CD4-positive, CD25-positive, alpha-beta regulatory T cell (primary cell): ENCODE results near the gene UNC93B1. TPM values are rescaled to one million over a fixed set of nuclear protein-coding genes. Genes with fewer than 3 reads are reported as not detected.

Experiments used
- ATAC-seq, 2 donors: fragments of 150-1000 bp; cut with Tn5 transposase; one replicate each; pipeline ENCODE4 v1.10.0; 2021; ENCODE audit warnings: low read depth in 2 of 2, moderate number of reproducible peaks in 2 of 2, moderate library complexity in 1 of 2
- DNase-seq, 3 donors: peaks; one replicate each; pipeline versions ENCODE4 v3.0.0 to v3.0.0-alpha.2; 2012 to 2022; ENCODE audit warnings: mixed read lengths in 1 of 3
- H3K27ac ChIP-seq: one replicate; pipeline ENCODE4 v1.7.0; 2013; ENCODE audit warnings: mild to moderate bottlenecking, low read length; ENCODE audit not compliant: insufficient read depth, poor library complexity, severe bottlenecking
- H3K27me3 ChIP-seq: one replicate; pipeline ENCODE4 v1.7.0; 2013; ENCODE audit warnings: low read length; ENCODE audit not compliant: control insufficient read depth, insufficient read depth
- H3K36me3 ChIP-seq: one replicate; pipeline ENCODE4 v1.7.0; 2013; ENCODE audit warnings: mild to moderate bottlenecking, low read length, moderate library complexity; ENCODE audit not compliant: control insufficient read depth, insufficient read depth
- H3K4me1 ChIP-seq: 2 replicates; pipeline ENCODE4 v1.7.0; 2013; ENCODE audit warnings: mild to moderate bottlenecking, low read length; ENCODE audit not compliant: insufficient read depth, control insufficient read depth, poor library complexity, severe bottlenecking
- H3K4me3 ChIP-seq: one replicate; pipeline ENCODE4 v1.7.0; 2013; ENCODE audit warnings: low read depth, mild to moderate bottlenecking, low read length, moderate library complexity
- H3K9me3 ChIP-seq, 2 experiments: 1 replicate in 1 of 2; 2 replicates in 1 of 2; pipeline ENCODE4 v1.7.0; 2013; ENCODE audit warnings: low read length in 2 of 2, mild to moderate bottlenecking in 1 of 2, moderate library complexity in 1 of 2; ENCODE audit not compliant: control insufficient read depth in 2 of 2
- H3K27ac Mint-ChIP-seq, 3 donors: one replicate each; pipeline ENCODE4 v1.8.0; 2020 to 2022; ENCODE audit warnings: mild to moderate bottlenecking in 3 of 3, mixed read lengths in 3 of 3, moderate library complexity in 2 of 3
- H3K27me3 Mint-ChIP-seq: one replicate; pipeline ENCODE4 v1.8.0; 2022; ENCODE audit warnings: mild to moderate bottlenecking, mixed read lengths
- H3K36me3 Mint-ChIP-seq: one replicate; pipeline ENCODE4 v1.8.0; 2020; ENCODE audit warnings: mixed read lengths
- H3K4me1 Mint-ChIP-seq, 4 donors: one replicate each; pipeline ENCODE4 v1.8.0; 2020 to 2022; ENCODE audit warnings: mixed read lengths in 4 of 4, mild to moderate bottlenecking in 1 of 4
- H3K4me3 Mint-ChIP-seq, 4 donors: one replicate each; pipeline ENCODE4 v1.8.0; 2020 to 2022; ENCODE audit warnings: mild to moderate bottlenecking in 4 of 4, mixed read lengths in 4 of 4, moderate library complexity in 3 of 4
- H3K9me3 Mint-ChIP-seq, 7 donors: one replicate each; pipeline ENCODE4 v1.8.0; 2020 to 2022; ENCODE audit warnings: mixed read lengths in 7 of 7, mild to moderate bottlenecking in 3 of 7, moderate library complexity in 2 of 7
- polyA plus RNA-seq, 4 donors: library from polyadenylated mRNA; unstranded; fragments of 300-500 nt; fragmentation: Illumina TruSeq; gene quantifications; one replicate each; pipeline ENCODE4 v1.2.3, GENCODE V29; 2021
- total RNA-seq: library from RNA; stranded (reverse); gene quantifications from one replicate; pipeline ENCODE4 v1.2.3, GENCODE V29; 2022

The UNC93B1 gene
- total and polyA plus RNA-seq, 5 donors from 2014 or later: 12.8 to 19.0 (median 14.2) TPM

DNA sequence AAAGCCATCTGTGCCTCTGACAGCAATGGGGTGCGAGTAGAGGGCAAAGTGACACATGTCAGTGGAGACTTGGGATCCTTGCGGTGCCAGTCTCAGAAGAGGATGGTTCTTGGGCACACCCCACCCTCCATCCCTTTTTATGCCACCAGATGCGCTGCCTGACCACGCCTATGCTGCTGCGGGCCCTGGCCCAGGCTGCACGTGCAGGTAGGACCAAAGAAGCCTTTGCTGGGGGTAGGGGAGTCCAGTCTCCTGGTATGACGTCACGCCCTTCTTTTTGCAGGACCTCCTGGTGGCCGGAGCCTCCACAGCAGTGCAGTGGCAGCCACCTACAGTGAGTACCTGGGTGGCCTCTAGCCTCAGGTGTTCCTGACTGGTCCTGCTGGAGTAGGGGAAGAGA, 28.1 kb upstream of the UNC93B1 start:
- Histone ChIP-seq H3K4me1 (peaks cover 32% of the 10 kb centered on the region), H3K27ac (no peak overlapping the region), H3K36me3 (peaks cover 5% of the 10 kb centered on the region), H3K27me3 (no peaks in the 10 kb centered on the region), H3K4me3 (no peak overlapping the region), H3K9me3 (no peaks in the 10 kb centered on the region)
- Mint-ChIP-seq H3K36me3 (peaks cover 4% of the 10 kb centered on the region), H3K27me3 (peaks cover 6% of the 10 kb centered on the region), H3K4me1 (peaks cover 0 to 36% (median 12%) of the 10 kb centered on the region in 4 donors), H3K4me3 (peak overlapping the region; percentile 95 to 99 (median 96)), H3K9me3 (peaks cover 0 to 2% (median 0%) of the 10 kb centered on the region in 7 donors), H3K27ac (peak overlapping the region; percentile 90 to 98 (median 95))
- DNase-seq: no peak
- ATAC-seq: no peak

DNA sequence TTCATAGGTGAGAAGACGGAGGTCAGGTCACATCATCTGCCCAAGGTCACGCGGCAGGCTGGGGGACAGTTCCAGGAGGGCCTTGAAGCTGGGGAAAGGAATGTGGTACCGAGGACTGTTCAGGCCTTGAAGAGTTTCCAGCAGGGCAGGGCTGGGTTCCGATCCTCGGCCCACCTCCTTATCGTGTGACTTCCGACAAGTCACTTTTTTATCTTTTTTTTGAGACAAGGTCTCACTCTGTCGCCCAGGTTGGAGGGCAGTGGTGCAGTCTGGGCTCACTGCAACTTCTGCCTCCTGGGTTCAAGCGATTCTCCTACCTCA, 27.2 kb upstream of the UNC93B1 start:
- H3K9me3 ChIP-seq: no peaks in the 10 kb centered on the region
- peak overlapping the region; percentile 90 to 98 (median 95) for H3K27ac Mint-ChIP-seq
- H3K27me3 Mint-ChIP-seq: peaks cover 6% of the 10 kb centered on the region
- peaks cover 5% of the 10 kb centered on the region for H3K36me3 ChIP-seq
- DNase-seq (peak in 1 of 3 donors; percentile 59), ATAC-seq (no peak)
- no peaks in the 10 kb centered on the region for H3K27me3 ChIP-seq
- H3K4me3 ChIP-seq: peak overlapping the region; percentile 80
- H3K27ac ChIP-seq: peak overlapping the region; percentile 80
- peaks cover 0 to 2% (median 0%) of the 10 kb centered on the region in 7 donors for H3K9me3 Mint-ChIP-seq
- H3K4me3 Mint-ChIP-seq: peak overlapping the region; percentile 95 to 99 (median 96)
- H3K4me1 Mint-ChIP-seq: peaks cover 0 to 31% (median 10%) of the 10 kb centered on the region in 4 donors
- H3K4me1 ChIP-seq: peaks cover 23% of the 10 kb centered on the region
- peaks cover 4% of the 10 kb centered on the region for H3K36me3 Mint-ChIP-seq

DNA sequence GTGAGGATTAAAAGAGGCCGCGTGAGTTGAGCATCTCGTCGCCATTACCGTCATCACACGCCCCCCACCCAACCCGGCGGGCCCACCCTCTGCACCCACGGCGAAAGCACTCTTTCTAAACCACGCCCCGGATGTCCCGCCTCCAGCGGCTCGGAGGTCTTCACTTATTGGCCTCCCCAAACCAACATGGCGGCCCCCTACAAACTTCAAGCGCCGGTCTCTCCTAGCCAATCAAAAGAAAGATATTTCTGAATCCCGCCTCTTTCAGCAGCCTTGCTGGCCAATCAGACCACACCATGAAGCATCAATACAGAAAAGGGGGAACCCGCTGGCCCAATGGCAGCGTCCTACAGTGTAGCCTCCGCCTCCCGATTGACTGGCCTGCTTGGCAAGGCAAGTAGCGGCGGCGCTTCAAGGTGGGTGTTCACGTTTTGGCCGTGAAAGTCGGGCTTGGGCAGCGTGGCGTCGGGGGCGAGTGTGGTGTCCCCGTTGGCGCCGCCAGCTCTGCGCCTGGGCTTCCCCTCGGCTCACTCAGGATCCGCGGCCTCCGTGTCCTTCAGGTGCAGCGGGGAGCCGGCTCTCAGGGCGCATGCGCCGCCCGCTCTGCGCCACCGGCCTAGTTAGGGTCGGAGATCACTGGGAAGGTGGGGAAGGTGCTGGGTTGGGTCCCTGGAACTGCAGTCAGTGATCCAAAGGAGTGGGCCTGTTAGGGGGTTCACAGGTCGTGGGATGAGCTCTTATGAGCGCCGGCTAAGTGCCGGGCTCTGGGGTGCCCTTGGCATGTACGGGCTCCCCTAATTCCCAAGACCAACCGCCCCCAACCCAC, 26.6 kb upstream of the UNC93B1 start, which contains the start of gene NDUFS8:
Gene NDUFS8 (plus strand): TSS at position 364 of the 826 bp plus-strand sequence. CDS start 1,471 bp downstream, outside the sequence.
- peak within 1 kb of the TSS; percentile 90 to 98 (median 95) for H3K27ac Mint-ChIP-seq
- ATAC-seq: peak; percentile 96 to 99
- Histone ChIP-seq H3K27ac (peak within 1 kb of the TSS; percentile 80), H3K9me3 (no peaks in the 10 kb centered on the region), H3K36me3 (peaks cover 5% of the 10 kb centered on the region), H3K4me3 (peak within 1 kb of the TSS; percentile 80), H3K4me1 (peaks cover 23% of the 10 kb centered on the region), H3K27me3 (no peaks in the 10 kb centered on the region)
- peaks cover 0 to 2% (median 0%) of the 10 kb centered on the region in 7 donors for H3K9me3 Mint-ChIP-seq
- peaks cover 6% of the 10 kb centered on the region for H3K27me3 Mint-ChIP-seq
- peak within 1 kb of the TSS; percentile 95 to 99 (median 96) for H3K4me3 Mint-ChIP-seq
- H3K36me3 Mint-ChIP-seq: peaks cover 4% of the 10 kb centered on the region
- DNase-seq: peak; percentile 96 to 99 (median 99)
- peaks cover 0 to 31% (median 10%) of the 10 kb centered on the region in 4 donors for H3K4me1 Mint-ChIP-seq

DNA sequence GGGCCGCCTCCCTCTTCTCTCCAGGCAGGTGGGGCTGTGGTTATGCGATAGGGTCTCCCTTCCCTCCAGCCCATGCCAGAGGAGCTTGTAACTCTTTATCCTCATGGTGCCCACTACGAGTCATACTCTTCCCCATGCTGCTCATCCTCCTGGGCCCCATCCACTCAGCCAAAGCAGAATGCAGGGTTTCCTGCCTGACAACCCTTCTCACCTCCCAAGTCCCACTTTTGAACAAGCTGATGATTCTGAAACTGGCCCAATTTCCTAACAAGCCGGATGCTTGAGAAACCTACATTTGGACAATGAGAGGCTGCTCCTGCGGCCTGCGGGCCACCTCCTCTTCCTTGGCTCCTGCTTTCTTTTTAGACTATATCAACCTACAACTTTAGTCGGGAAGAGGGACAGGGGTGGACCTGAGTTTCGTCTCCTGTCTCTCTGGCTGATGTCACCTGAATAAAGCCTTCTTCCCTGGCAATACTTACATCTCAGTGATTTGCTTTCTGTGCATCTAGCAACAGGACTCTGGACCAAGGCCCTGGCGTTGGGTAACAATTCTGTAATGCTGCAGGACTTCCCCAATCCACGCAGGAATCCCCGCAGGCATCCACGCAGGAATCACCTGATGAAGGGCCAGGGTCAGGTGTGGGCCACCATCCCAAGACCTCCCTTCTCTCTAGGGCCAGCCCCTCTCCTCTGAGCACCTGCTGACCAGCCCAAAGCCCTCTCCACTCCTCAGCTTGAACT, 25.1 kb upstream of the UNC93B1 start:
- peaks cover 6% of the 10 kb centered on the region for H3K27me3 Mint-ChIP-seq
- no peak for ATAC-seq
- no peak for DNase-seq
- peak overlapping the region; percentile 63 to 99 (median 83) for H3K4me3 Mint-ChIP-seq
- peaks cover 0 to 2% of the 10 kb centered on the region in 2 experiments for H3K9me3 ChIP-seq
- no peak overlapping the region for H3K4me3 ChIP-seq
- peaks cover 0 to 28% (median 10%) of the 10 kb centered on the region in 4 donors for H3K4me1 Mint-ChIP-seq
- peaks cover 0 to 7% (median 0%) of the 10 kb centered on the region in 7 donors for H3K9me3 Mint-ChIP-seq
- H3K27ac ChIP-seq: no peak overlapping the region
- no peak overlapping the region for H3K27ac Mint-ChIP-seq
- no peaks in the 10 kb centered on the region for H3K27me3 ChIP-seq
- peaks cover 8% of the 10 kb centered on the region for H3K36me3 Mint-ChIP-seq
- peaks cover 2% of the 10 kb centered on the region for H3K36me3 ChIP-seq
- peaks cover 23% of the 10 kb centered on the region for H3K4me1 ChIP-seq

DNA sequence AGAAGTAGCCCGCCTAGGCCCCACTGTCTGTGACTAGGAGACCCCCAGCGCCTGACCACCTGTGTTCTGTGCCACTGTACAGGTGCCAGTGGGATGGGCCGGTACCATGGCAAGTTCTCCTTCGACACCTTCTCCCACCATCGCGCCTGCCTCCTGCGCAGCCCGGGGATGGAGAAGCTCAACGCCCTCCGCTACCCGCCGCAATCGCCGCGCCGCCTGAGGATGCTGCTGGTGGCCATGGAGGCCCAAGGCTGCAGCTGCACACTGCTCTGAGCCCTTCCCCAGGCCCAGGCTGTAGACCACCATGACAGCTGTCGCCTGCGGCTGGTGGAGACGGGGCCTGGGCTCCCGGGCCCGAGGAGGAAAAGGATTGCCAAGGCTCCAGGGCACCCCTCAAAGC, 23.8 kb upstream of the UNC93B1 start:
- no peak for ATAC-seq
- Histone ChIP-seq H3K27ac (no peak overlapping the region), H3K36me3 (no peaks in the 10 kb centered on the region), H3K27me3 (no peaks in the 10 kb centered on the region), H3K9me3 (peaks cover 0 to 2% of the 10 kb centered on the region in 2 experiments), H3K4me1 (peaks cover 23% of the 10 kb centered on the region), H3K4me3 (no peak overlapping the region)
- peaks cover 6% of the 10 kb centered on the region for H3K27me3 Mint-ChIP-seq
- H3K9me3 Mint-ChIP-seq: peaks cover 0 to 8% (median 0%) of the 10 kb centered on the region in 7 donors
- H3K27ac Mint-ChIP-seq: no peak overlapping the region
- H3K4me3 Mint-ChIP-seq: peak overlapping the region in 1 of 4 donors; percentile 75
- peaks cover 0 to 26% (median 10%) of the 10 kb centered on the region in 4 donors for H3K4me1 Mint-ChIP-seq
- no peak for DNase-seq
- H3K36me3 Mint-ChIP-seq: peaks cover 10% of the 10 kb centered on the region

DNA sequence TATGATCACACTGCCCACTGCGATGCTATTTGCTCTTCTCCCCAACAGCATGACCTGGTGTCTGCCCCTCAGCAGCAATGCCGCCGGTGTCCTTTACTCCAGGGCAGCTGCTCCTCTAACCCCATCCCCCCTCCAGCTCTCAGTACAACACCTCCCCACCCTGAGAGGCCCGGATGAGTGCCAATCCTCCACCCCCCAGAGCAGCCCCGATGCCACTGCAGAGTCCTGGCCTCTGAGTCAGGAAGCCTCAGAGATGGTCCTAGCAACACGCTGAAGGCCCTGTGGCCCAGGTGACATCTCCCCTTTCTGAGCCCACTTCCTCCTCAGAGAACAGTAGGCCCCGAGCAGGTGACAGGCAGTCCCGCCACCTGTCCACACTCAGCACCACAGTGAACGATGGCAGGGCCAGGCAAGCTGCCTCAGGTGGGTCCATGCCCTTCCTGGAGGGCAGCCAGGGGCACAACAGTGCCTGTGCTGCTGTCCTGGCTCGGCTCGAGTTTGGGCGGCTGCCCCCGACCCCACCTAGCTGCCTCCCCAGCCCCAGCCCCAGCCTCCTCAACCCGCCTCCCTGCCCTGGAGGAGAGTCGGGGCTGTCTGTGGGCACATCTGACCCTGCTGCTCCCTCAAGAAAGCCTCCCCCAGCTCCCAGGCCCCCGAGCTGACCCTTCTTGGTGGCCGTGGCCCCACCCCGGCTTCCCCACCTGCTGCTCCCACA, 22.7 kb upstream of the UNC93B1 start:
- DNase-seq (no peak), ATAC-seq (no peak)
- H3K4me3 ChIP-seq: no peak overlapping the region
- Mint-ChIP-seq H3K4me3 (peak overlapping the region in 2 of 4 donors; percentile 10 to 12), H3K27ac (no peak overlapping the region), H3K36me3 (peaks cover 7% of the 10 kb centered on the region), H3K9me3 (peaks cover 0 to 8% (median 0%) of the 10 kb centered on the region in 7 donors), H3K27me3 (peaks cover 6% of the 10 kb centered on the region), H3K4me1 (peaks cover 0 to 22% (median 8%) of the 10 kb centered on the region in 4 donors)
- H3K9me3 ChIP-seq: peaks cover 0 to 2% of the 10 kb centered on the region in 2 experiments
- no peak overlapping the region for H3K27ac ChIP-seq
- no peaks in the 10 kb centered on the region for H3K36me3 ChIP-seq
- no peaks in the 10 kb centered on the region for H3K27me3 ChIP-seq
- H3K4me1 ChIP-seq: peaks cover 15% of the 10 kb centered on the region

DNA sequence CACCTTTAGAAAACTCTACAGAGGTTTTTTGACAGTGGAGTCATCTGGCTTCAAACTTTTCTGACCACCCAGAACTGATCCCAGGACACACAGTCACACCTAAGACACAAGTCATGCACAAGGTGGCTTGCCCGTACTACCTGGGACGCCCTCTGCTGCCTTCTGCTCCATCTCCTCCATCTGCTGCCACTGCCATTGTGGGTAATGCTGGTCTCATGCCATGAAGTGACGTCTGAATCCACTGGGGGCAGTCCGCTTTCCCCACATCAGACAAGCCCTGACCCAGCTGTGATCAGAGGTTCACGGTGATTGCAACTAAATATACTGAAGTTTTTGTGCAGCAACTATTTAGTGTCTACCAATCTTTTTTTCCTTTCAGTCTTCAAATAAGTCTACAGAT, 21.1 kb upstream of the UNC93B1 start:
- ATAC-seq (no peak), DNase-seq (peak in 1 of 3 donors; percentile 43)
- H3K27ac Mint-ChIP-seq: no peak overlapping the region
- peaks cover 0 to 2% of the 10 kb centered on the region in 2 experiments for H3K9me3 ChIP-seq
- H3K9me3 Mint-ChIP-seq: peaks cover 0 to 8% (median 0%) of the 10 kb centered on the region in 7 donors
- H3K4me1 Mint-ChIP-seq: peaks cover 0 to 7% (median 2%) of the 10 kb centered on the region in 4 donors
- peaks cover 6% of the 10 kb centered on the region for H3K36me3 Mint-ChIP-seq
- H3K36me3 ChIP-seq: no peaks in the 10 kb centered on the region
- H3K4me3 ChIP-seq: no peak overlapping the region
- peaks cover 5% of the 10 kb centered on the region for H3K4me1 ChIP-seq
- H3K27ac ChIP-seq: no peak overlapping the region
- H3K27me3 ChIP-seq: no peaks in the 10 kb centered on the region
- peaks cover under 1% of the 10 kb centered on the region for H3K27me3 Mint-ChIP-seq
- H3K4me3 Mint-ChIP-seq: no peak overlapping the region
